HG03139 (cell line): ENCODE measurements around the gene TMEM37.

ENCODE experiments used
- ATAC-seq: cut with Tn5 transposase; IDR thresholded peaks from one replicate; pipeline ENCODE4 v1.9.1; 2021; ENCODE audit not compliant: unreplicated experiment

TMEM37 gene

DNA sequence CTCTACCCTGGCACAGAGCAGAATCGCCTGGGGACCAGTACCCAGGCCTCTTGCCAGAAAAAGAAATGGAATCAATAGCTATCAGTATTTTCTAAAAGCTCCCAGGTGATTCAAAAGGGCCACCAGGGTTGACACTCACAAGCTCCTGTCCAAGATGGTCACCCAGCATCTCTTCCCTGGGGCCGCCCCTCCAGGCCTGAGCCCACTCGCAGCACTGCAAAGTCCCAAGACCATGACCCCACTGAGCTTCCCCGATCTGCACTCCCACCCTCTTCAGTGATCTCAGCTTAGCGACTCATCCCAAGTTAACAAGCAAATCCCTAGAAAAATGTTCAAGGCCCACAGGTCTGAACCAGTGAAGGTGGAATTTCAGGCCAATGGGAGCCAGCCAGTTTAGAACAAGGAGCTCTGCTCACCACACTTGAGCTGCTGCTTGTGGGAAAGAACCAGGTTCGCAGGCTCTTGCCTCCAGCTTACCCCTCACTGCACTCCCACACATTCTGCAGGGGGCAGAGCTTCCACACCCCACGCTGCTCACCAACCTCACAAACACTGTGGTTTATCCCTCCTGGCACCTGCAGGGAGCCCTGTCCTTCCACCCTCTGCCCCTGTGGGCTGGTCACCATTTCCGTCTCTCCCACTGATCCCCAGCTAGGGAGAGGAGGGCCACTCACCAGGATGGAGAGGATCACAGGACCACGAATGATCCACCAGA, 19.8 kb downstream of the TMEM37 start:
- ATAC-seq, result no peak

DNA sequence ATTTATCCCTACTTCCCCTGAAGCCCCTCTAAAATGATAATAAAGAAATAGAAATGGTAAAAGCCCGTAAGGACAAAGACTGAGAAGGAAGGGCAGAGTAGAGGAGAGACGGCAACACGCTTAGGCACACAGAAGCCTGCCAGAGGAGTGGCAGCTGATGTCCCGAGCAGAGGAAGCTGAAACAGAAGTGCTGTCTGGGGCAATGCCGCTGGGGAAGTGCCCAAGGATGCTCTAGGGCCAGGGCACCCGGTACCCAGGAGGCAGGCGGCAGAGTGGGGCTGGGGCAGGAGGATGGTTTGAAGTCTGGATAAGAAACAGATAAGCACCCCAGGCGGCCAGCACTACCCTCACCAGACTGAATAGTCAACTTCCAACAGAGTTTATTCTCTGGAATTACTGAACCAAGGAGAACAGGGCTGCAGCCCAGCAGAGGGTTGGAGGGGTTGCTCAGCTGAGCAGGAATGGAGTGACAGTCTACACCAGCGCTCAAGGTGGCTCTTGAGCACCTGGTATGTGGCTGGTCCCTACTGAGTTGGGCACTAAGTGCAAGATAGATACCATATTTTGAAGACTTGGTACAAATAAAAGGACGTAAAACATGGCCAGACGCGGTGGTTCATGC, 22.4 kb downstream of the TMEM37 start:
- no peak for ATAC-seq

DNA sequence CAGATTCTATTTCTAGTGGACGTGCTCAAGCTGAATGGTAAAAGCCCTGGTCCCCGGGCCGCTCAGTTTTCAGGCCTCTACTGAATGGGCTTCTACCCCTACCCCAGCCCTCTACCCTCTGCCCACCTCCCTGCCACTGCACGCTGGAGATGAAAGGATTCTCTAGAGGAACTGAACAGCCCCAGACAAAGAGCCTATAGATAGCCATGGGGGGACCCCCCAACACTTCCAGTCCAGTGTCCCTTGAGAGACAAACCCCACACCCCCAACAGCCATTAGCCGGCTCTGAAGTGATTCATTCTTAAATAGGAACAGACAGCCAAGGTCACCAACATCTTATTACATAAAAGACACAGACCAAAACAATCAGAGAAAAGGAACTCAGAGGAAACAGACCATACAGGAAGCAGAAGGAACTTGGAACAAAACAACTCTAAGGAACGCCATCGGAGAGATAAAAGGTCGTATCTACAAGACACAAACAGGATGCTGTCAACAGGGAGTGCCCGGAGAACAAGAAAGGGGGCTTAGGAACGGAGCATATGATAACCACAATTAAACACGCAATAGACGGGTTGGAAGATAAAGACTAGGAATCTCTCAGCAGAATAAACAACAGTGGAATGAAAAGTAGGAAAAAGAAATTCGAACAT, 23.5 kb downstream of the TMEM37 start:
- no peak for ATAC-seq

DNA sequence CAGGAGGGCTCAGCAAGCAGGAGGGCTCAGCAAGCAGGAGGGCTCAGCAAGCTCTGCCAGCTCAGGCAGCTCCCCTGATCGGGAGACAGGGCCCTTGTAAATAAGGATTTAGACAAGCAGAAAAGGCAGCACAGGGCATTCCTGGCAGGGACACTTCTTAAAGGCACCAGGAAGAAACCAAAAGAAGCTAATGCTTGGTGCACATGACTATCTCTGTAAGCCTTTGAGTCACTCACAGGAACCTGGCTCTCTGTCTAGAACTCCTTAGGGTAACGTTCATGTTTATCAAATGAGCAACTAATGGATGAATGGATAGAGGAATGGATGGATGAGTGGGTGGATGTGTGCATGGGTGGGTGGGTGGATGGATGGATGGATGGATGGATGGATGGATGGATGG, 28.4 kb downstream of the TMEM37 start:
- no peak for ATAC-seq

DNA sequence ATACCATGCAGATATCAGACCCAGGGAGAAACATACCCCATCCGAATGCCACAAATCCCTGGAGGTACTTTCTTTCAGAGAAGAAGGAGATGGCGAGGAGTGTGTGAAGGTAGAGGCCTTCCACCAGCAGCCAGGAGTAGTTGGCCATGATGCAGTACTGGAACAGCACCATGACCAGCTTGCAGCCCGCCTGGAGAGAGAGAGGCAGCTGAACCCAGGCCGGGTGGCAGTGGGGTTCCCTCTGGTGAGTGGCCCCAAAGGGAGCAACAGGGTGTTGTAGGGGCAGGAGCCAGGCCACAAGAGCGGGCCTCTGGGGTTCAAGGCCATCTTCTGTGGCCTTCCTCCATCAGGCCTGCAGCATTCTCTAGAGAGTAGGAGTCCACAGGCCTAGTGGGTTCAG, 30.2 kb downstream of the TMEM37 start:
- ATAC-seq, result no peak

DNA sequence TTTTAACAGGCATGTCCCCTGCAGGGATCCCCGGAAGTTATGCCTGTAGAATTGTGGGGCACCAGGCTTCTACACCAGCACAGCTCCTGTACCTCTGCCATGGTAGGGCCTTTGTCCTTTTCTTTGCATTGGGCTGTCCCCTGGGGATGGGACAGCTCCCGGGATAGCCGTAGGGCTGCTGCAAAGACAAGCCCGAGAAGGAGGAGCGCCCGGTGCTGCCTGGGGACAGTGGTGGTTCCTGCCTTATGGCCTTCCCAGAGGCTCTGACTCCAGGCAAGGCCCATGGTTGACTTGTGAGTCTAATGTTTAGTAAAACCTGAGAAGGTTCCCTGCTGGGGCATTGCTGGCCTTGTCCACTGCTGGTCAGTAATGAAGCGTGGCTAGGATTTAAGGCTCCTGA, 30.9 kb downstream of the TMEM37 start:
- no peak for ATAC-seq

DNA sequence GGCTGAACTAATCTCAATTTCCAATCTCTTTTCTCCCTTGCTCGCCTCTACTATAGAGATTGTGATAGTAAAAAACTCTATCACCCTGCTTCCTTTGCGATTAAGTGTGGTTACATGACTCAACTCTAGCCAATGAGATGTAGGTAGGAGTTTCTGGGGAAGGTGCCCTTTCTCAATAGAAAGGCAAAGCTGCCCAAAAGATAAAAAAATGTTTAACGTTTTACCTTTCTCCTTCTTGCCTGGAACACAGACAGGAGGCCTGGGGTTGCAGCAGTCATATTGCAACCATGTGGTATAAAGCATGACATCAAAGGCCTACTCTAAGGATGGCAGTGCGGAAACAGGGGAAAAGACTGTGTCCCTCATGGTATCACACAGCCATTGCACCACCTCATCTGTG, 31.5 kb downstream of the TMEM37 start:
- ATAC-seq, result no peak

DNA sequence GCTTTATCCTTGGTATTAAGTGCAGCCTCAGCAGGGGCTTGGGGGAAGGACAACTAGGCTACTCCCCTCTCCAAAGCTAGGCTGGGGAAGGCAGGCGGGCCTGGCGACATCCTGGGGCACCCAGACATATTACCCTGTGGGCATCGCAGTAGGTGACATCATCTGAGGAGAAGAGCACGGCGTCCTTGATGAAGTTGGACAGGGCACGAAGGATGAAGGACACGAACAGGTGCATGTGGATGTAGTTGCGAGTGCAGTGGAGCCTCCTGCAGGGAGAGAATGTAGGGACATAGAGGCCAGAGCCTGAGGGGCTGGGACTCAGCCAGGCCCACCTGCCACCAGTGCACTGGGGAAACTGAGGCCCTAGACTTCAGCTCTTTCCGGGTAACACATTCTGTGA, 32.3 kb downstream of the TMEM37 start:
- no peak for ATAC-seq

DNA sequence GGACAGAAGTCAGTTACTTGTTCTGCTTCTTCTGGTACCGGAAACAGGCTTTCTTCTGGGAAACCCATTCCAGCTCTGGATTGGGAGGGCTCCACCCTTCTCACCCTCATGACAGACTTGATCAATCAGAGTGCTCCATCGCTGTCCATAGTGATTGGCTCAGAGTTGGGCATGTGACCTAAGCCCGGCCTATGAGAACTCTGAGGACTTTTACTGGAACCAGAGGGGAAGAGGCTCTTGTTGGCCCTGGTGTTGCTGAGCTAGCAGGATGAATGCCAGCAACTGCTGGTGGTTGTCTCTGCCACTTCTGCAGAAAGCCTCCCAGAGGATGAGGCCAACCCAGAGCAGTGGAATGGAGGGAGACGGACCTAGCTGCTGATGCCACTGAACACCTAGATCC, 33.3 kb downstream of the TMEM37 start:
- no peak for ATAC-seq

DNA sequence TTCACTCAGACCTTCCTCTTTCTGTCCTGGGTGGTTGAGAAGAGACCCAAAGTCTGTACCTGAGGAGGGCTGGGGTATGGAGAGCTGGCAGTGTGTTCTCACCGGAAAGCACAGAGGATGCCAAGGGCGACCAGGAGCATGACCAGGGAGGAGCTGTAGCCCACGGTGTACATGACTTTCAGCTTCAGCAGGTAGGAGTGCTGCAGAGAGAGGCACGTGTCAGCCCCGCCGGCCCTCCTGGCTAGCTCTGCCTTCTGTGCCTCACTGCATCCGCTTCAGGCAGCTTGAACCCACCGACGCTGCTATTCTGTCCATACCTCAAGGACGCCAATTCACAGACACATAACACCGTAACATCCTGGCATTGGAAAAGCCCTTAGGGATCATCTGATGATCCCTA, 34.0 kb downstream of the TMEM37 start:
- ATAC-seq, result no peak

DNA sequence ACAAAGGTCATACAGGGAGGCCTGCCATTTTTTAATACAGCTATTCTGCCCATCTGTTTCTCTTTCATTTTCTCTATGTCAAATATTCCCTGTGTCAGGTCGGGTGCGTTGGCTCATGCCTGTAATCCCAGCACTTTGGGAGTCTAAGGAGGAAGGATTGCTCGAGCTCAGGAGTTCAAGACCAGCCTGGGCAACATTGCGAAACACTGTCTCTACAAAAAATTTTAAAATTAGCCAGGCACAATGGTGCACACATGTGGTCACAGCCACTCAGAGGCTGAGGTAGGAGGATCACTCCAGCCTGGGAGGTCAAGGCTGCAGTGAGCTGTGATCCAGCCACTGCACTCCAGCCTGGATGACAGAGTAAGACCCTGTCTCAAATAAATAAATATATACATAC, 34.7 kb downstream of the TMEM37 start:
- no peak for ATAC-seq

DNA sequence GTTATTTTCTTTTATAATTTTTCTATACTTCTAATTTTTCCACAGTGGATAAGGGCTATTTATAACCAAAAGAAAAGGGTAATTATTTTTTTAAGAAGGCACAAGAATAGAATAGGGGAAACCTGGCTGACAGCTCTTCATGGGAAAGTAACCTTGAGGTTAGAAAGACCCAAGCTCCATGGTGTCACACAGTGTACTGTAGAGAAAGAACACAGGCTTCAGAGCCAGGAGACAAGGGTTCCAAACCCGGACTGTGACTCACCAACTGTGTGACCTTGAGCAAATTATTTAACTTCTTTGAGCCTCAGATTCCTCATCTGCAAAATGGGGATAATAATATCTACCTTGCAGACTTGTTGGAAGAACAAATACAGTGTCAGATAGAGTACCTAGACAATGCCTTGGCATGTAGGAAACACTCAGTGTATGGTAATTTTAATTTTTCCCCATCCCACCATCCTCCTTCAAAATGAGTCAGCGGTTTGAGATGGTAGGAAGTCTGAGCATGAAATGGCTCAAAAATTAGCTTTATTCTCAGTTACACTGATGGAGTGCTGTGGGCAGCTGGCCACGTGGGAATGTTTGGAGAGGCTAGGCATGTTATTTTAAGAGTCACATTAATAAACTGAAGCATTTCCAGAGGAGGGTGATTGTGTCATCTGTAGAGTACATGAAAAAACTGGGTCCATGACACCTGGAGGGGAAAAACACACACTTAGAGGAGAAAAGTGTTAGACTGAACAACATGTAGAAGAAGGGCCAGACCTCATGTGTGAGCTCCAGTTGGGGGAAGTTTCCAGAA, 36.7 kb downstream of the TMEM37 start:
- ATAC-seq, result no peak

DNA sequence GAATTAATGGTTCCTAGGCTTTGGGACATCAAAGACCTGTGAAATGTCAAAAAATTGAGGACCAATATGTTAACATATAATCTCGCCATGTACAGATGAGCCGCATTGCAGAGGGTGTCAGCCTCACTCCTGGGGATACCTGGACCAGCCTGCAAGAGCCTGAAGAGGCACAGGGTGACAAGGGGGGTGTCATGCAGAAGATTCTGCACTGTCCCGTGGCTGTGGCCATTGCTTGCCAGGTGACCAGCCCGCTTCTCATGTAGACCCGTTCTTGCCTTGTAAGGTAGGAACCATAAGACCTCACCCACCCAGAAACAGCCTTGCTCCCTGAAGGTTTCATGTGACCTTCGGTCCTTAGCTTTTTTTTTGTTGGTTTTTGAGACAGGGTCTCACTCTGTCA, 37.5 kb downstream of the TMEM37 start:
- no peak for ATAC-seq

DNA sequence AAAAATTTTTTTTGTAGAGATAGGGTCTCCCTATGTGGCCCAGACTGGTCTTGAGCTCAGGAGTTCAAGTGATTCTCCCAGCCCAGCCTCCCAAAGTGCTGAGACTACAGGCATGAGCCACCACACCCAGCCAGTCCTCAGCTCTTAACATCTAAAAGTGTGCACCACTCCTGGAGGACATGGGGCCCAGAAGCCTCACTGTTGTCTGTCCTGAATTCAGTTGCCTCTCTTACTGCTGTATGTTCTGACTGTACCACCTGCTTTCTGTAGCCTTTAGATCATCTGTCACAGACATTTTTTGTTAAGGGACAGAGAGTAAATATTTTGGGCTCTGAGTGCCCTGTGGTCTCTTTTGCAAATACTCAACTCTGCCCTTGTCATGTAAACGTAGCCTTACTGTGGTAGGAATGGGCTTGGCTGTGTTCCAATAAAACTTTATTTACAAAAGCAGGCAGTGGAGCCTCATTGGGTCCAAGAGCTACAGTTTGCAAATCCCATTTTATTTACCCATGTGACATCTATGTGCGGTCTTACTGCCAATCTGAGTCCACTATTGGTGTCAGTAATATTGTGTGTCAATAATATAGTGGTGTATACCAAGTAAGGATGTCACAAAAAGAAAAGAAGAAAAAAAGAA, 38.1 kb downstream of the TMEM37 start:
- ATAC-seq, result no peak

DNA sequence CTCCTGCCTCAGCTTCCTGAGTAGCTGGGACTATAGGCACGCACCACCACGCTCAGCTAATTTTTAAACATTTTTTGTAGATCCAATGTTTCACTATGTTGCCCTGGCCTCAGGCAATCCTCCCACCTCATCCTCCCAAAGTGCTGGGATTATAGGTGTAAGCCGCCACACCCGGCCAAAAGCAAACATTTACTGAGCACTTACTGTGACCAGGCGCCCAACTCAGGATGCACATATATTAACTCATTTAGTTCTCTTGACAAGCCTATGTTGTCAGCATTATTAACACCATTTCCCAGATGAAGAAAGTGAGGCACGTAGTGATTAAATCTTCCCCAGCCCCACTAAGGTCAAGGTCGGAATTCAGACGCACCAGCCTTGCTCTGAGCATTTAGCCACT, 41.1 kb downstream of the TMEM37 start:
- ATAC-seq, result no peak

DNA sequence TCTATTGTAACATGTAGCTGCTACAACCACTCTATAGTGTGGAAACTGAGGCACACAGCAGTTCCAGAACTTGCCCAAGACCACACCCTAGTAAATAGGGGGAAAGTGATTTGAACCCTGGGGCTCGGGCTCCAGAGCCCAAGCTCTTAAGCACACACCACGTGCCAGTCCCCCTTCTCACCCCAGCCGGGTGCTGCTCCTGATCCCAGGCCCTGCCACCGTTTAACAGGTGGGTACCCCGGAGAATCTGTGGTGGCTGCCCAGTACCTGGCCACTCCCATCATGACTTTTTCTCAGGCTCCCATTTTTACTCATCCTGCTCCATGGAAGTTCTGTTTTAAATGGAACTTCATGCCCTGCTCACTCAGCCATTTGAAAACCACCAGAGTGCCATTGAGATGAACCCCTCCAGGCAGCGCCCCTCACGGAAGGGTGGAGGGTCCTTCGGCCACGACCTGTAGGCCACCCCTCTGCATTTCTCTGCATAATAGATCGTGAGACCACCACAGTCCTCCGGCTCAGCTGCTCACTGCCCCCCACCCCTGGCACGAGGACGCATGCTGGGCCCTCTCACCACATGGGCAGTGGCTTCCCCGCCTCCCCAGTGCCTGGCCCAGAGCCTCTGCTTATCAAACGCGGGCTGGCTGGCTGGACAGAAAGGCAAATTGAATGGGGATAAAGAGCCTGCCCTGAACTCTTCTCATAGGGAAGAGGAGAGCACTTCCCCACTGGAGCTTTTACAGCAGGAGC, 42.1 kb downstream of the TMEM37 start:
- no peak for ATAC-seq

DNA sequence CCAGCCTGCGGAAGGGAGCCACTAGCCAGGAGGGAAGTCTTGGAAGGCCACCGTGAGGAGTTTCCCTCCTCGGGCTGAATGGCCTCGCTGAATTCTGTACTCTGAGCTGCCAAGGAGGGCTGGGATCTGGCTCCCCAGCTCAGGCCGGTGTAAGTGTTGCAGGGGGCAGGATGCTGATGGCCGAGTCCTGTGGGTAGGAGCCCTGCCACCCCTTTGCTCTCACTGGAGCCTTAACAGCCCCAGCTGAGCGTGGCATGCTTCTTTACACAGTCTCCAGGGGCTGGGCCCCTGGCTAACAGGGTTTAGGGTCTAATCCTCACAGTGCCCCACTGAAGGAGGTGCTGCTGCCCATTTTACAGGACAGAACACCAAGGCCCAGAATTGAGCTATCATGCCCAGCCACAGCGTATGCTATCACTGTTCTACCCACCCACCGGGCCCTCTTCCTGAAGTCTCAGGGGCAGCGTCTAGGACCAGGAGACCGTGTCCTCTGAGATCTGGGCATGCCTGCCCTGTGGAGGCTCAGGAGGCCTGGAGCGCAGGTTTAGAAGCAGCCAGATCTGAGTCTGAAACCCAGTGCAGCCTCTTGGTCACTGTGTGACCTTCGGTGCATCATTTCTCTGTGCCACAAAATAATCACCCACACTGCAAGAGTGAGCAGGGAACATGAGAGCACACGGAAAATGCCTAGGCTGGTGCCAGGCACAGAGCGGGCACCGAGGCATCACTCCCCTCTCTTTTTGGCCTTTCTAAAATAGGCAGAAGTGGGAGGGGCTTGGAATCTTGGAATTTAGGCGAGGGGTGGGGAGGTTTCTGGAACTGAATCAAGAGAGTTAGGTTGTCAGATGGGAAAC, 42.9 kb downstream of the TMEM37 start:
- no peak for ATAC-seq

DNA sequence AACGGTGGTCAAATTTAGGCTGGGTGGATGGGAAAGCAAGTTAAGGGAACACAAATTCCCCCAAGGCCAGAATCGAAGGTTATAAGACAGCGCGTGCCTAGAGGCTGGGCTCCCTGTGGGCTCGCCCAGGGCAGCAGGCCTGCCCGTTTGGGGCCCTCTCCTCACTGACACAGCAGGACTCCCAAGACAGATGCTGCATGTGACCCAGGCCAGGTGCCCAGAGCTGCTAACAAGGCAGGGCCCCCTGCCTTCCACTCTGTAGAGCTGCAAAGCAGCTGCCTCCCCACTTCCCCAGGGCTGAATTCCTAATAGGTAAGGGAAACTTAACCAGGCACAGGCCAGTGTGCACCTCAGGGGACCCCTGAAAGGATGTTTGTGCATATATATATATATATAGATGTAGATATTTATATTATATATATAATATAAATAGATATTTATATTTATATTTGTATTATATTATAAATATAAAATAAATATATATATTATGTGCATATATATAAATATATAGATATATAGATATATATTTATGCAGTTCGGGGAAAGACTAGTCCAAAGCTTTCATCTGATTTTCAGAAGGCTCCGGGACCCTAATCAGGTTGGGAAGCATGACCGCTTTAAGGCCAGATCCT, 43.7 kb downstream of the TMEM37 start:
- no peak for ATAC-seq

DNA sequence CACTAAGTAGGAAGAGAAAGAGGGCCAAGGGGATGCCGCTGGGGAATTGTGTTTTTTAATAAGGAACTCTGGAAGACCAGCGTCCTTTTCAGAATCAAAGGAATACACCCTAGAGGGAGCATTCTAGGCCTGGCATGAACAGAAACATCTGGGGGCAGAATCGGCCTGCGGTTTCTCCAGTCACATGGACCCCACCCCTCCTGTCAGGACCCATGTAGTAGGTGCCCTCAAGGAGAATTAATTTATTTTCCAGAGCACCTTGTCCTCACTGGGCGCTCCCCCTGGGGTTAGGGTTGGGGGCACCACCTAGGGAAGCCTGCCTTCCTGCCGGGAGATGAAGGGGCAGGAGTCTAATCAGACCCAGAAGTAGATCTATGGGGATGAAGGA, 44.2 kb downstream of the TMEM37 start:
- ATAC-seq, result peak; percentile 14
